Medulla oblongata (tissue), 1 donor: ENCODE results near the gene FDXR.
"Not testable (repeated sequence)": the region's sequence is repeated elsewhere in the genome, so short reads cannot be mapped to it uniquely, and the experiment has no call there.

Experiments used
- DNase-seq: peaks from one replicate; pipeline ENCODE4 v3.0.0-alpha.2; 2015; ENCODE audit errors: extremely low spot score

The FDXR gene

DNA sequence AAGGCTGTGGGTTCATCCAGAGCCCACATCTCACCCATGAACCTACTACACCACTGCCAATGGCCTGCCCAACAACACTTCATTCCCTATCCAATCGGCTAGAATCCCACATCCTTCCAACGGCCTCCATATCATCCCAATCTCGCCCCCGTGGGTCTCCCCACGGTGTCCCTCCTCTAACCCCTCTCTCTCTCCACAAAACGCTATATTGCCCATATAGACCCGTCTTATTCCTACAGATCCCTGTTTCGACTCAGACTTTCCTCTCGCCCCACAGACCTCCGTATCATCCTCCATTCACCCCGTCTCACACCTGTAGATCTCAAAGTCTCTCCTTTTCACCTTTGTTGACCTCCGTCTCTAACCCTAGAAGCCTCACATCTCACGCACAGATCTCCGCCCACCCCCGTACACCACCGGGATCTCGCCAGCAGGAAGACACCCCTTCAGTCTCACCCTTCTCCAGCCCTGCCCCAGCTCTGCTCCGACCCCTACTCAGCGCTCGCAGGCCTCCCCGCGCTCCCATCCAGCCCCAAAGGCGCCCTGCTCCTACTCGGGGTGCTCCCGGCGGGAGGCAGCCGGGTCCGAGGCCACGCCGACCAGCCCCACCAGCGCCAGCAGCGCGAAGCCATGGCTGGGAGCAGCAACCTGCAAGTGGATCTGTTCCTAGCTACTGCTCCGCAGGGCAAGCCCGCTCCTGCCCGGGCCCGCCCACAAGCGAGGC is at the start of gene FDXR:
Gene FDXR, minus strand, starts transcription at position 682 of the 724 bp plus-strand sequence. Its CDS starts 50 bp downstream, at position 632.
- no peak for DNase-seq

DNA sequence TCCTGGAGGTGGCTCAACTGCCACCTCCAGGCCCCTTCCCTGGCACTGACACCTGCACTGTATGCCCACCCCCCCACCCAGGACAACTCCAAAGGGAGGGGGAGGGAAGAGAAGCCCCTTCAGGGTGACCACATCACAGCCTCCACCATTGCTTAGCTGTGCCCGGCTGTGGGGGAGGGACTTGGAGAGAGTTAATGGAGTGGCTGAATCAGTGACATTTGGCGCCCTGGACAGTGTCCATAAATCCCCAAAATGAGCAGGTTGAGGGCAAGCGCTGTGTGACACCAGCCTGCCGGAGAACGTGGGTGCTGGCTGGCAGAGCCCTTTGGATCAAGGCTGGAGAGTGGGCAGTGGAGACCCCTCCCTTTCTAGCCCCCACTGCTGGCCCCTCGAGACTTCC is 49.4 kb upstream of the FDXR start:
- no peak for DNase-seq

DNA sequence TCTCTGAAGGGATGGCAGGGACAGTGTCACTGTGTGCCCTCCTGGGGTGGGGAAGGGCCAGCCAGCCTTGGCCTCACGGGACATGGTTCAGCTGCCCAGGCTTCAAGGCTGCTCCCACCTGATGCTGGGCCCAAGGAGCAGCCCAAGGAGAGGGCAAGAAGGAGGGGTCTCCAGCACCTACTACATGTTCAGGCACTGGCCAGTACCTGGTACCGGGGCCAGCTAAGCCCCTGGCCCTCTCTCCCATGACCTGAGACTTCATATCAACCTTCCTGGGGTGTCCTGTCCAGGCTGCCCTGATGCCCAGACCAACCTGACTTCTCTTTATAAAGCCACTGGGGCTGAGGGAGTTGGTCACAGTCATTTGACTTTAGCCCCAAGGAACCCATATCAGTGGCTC is 49.0 kb upstream of the FDXR start:
- no peak for DNase-seq

- no peak for DNase-seq
These were observed 48.4 kb upstream of the FDXR start for GRCh38 chr17:74921026-74921681.

DNA sequence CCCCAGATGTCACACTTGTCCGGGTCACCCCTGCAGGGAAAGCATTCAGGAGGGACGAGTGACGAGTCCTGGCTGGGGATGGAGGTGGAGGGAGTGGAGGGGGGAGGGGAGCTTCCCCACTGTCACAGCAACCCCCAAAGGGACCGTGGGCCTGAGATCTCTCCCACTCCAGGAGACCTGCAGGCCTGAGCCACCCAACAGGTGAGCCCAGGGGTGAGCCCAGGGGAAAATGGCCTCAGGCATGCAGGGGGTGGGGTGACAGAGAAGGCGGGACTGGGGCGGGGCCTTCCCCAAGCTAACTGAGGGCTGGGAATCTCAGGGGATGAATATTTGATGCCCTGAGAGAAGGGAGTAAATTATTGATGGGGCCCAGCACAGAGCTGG is 47.8 kb upstream of the FDXR start:
- no peak for DNase-seq

DNA sequence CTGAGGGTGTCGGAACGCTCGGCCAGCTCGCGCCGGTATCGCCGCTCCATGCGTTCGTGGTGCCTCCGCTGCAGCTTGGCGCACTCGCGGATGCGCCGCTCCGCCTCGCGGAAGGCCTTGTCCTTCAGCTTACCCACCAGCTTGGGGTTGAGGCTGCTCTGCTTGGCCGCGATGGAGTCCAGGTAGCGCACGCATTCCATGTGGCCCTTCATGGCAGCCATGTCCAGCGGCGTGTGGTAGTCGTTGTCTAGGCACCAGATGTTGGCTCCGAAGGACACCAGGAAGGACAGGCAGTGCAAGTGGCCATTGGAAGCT is 47.5 kb upstream of the FDXR start:
- DNase-seq, result no peak

- no peak for DNase-seq
These were observed 46.9 kb upstream of the FDXR start for GRCh38 chr17:74919440-74920305.

GRCh38 chr17:74918906-74919305 is 46.1 kb upstream of the FDXR start:
- no peak for DNase-seq

DNA sequence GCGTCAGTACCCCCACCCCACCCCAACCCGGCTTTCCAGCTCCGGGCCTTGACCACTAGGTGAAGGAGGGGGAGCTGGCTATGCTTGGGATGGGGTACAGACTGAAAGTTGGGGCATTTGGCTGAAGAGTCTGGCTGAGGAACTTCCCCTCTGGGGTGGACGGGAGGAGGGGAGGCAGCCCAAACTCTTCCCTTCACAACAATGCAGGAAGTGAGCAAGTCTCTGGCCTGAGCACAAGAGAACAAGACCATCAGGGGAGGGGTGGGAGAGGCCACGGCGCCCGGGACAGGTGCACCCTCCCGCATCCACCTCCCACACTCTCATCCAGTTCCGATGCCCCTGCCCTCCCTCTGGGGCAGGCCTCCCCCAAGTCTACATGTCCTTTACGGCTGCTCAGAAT is 44.6 kb upstream of the FDXR start:
- DNase-seq, result peak; percentile 23

DNA sequence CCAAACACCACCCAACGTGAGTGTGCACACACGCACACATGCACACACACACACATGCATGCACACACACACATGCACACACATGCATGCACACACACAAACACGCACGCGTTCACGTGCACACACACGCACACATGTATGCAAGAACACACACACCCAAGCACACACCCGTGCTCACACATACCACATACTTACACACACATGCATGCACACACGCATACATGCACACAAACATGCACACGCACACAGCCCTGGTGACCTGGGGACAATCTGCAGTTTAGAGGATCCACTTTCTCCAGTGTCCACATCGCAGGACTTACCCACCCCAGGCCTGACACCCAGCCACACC is 44.0 kb upstream of the FDXR start:
- no peak for DNase-seq

GRCh38 chr17:74916136-74916850 is 43.5 kb upstream of the FDXR start:
- no peak for DNase-seq

- not testable (repeated sequence) for DNase-seq
These were observed 38.6 kb upstream of the FDXR start for GRCh38 chr17:74911423-74911822.

GRCh38 chr17:74909097-74909496 is 36.3 kb upstream of the FDXR start:
- not testable (repeated sequence) for DNase-seq

GRCh38 chr17:74907012-74907411 is 34.2 kb upstream of the FDXR start:
- no peak for DNase-seq

- DNase-seq, result not testable (repeated sequence)
These were observed 33.5 kb upstream of the FDXR start for GRCh38 chr17:74906214-74906793.

DNA sequence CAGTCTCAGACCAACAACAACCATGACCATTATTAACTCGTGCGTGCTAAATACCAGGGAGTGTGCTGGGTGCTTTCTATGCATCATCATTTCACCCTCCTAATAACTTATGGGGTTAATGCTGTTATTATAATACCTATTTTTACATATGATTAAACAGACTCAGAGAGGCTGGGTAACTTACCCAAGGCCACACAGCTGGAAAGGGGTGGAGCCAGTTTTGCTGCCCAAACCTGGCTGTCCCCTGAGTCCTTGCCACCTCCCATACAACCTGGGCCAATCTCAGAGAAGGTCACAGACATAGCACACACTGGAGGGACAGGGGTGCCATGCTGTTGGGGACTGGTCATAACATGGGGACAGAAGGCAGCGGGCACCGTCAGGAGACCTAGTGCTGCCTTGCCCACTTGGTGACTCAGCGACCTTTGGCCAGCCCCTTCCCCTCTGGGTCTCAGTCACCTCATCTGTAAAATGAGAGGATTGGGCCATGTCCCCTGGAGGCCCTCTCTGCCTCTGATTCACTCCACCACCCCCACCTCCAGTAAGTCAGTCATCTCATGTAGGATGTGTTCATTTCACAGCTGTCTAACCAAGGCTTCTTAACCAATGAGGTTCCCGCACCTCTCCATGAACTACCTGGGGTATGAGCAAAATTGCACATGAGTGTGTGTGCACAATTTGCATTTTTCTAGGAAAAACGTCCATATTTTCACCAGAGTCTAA is 32.1 kb upstream of the FDXR start:
- no peak for DNase-seq

GRCh38 chr17:74903671-74904070 is 30.9 kb upstream of the FDXR start:
- DNase-seq, result no peak

- DNase-seq, result no peak
These were observed 30.2 kb upstream of the FDXR start for GRCh38 chr17:74903034-74903433.

GRCh38 chr17:74901353-74902135 is 28.8 kb upstream of the FDXR start:
- DNase-seq, result no peak

DNA sequence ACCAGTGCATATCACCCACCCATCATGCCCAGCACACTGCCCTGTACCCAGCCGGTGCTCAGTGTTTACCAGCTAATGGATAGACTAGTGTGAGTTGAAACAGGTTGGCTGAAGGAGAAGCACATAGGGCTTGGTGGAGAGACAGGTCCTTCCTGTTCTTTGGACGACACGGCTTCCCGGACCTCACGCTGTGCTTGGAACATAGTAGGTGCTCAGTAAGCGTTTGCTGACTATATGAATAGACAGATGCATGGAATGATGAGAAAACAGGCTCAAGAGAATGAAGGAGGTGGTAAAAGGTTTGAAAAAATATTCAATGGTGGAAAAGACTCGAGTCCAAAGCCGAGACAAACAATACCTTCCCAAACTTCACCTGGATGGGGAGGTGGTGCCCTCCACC is 27.4 kb upstream of the FDXR start:
- DNase-seq, result no peak
